Prostate gland (tissue), 2 donors: Measurements from ENCODE around the gene SHROOM3. TPM values are rescaled to one million over a fixed set of nuclear protein-coding genes. Genes with fewer than 3 reads are reported as not detected.
A peak's percentile ranks its signal among the peaks of the same experiment; 100 is the strongest.
"Not testable (repeated sequence)": the region's sequence is repeated elsewhere in the genome, so short reads cannot be mapped to it uniquely, and the experiment has no call there.

Source experiments
- DNase-seq: peaks from one replicate; pipeline ENCODE4 v3.0.0-alpha.2; 2019; ENCODE audit warnings: low spot score
- H3K27ac ChIP-seq, 2 donors: fragments of 200-600 bp; sonication (generic); 2 replicates each; pipeline ENCODE4 v1.5.1; 2017 to 2019
- H3K27me3 ChIP-seq: fragments of 200-600 bp; sonication (generic); replicated peaks from 2 replicates; pipeline ENCODE4 v1.5.1; 2019; ENCODE audit not compliant: insufficient read depth
- H3K36me3 ChIP-seq, 2 donors: fragments of 200-600 bp; sonication (generic); 1 replicate in 1 of 2; 2 replicates in 1 of 2; pipeline versions ENCODE4 v1.5.1 to v1.8.1; 2017 to 2019
- H3K4me1 ChIP-seq: fragments of 200-600 bp; sonication (generic); replicated peaks from 2 replicates; pipeline ENCODE4 v1.5.1; 2019
- H3K4me3 ChIP-seq, 2 donors: fragments of 200-600 bp; sonication (generic); 2 replicates each; pipeline ENCODE4 v1.5.1; 2017 to 2019
- H3K9me3 ChIP-seq: fragments of 200-600 bp; sonication (generic); 2 replicates; pipeline ENCODE4 v1.5.1; 2017
- CTCF ChIP-seq, 4 experiments: fragments of 200-600 bp in 2 of 4; fragments of 450-650 bp in 2 of 4; sonication (generic) in 2 of 4; IDR thresholded peaks; 1 replicate in 3 of 4; 2 replicates in 1 of 4; pipeline ENCODE4 v1.5.1; 2016 to 2019; ENCODE audit warnings: antibody characterized with exemption in 4 of 4, mild to moderate bottlenecking in 2 of 4, moderate library complexity in 2 of 4
- POLR2A ChIP-seq: fragments of 450-650 bp; IDR thresholded peaks from one replicate; pipeline ENCODE4 v1.6.1; 2016; ENCODE audit warnings: antibody characterized with exemption, mild to moderate bottlenecking
- POLR2AphosphoS5 ChIP-seq: sonication (generic); formaldehyde crosslinking; IDR thresholded peaks from one replicate; pipeline ENCODE4 v1.6.1; 2017; ENCODE audit warnings: antibody characterized with exemption
- WGBS: methylation state at CpG from one replicate; pipeline ENCODE4 v1.1.5; 2018; 5-methylcytosine and 5-hydroxymethylcytosine counted together
- intact Hi-C: fragments of 100-400 bp; cut with DNase I; formaldehyde crosslinking; loops from one replicate; pipeline ENCODE4 v1.14.2; 2022
- total RNA-seq, 2 donors: library from RNA; depleted of rRNA; stranded (reverse); fragments of >200 nt; gene quantifications; one replicate each; pipeline ENCODE4 v1.1.0, GENCODE V29; 2016

The SHROOM3 gene
- total RNA-seq, 2 donors from 2014 or later = 107 to 137 TPM

DNA sequence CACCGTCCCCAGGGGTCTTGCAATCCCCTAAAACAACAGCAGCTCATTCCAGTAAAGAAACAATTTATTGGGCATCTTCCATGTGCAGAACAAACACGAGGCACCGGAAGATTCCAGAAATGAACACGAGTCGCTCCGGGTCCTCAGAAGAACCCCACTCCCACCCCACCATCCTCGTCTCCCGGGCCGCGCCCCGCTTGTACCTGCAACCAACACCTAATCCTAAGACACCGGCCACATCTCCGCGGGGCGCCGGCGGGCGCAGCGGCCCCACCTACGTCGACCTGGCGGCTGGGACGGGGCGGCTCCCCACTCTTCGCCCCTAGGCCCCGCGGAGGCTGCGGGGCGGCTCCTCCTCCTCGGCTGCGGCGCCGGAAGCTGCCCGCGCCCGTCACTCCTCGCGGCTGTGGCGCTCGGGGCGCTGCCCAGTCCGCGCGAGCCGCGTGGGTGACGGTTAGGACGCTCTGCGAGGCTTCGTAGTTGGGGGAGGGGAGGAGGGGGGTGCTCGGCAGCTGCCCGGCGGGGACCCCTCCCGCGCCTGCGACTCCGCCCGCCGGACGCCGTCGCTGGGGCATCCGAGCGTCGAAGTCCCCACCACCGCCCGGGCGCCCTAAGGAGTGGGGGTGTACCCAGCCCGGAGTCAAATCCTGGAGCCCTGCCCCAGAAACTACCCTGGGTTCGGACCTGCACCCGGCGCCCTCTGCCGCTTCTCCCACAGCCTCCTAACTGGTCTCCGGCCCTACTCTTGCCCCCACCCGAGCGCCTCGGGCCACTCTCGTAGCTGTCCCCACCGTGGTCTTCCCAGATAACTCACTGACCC is 14.1 kb upstream of the SHROOM3 start, which contains the start of gene CCDC158:
CCDC158 (minus strand) TSS at position 380 of the 820 bp plus-strand sequence. CDS start 17,934 bp downstream, outside the sequence.
- H3K27ac ChIP-seq = peak within 1 kb of the TSS in 1 of 2 donors; percentile 23

DNA sequence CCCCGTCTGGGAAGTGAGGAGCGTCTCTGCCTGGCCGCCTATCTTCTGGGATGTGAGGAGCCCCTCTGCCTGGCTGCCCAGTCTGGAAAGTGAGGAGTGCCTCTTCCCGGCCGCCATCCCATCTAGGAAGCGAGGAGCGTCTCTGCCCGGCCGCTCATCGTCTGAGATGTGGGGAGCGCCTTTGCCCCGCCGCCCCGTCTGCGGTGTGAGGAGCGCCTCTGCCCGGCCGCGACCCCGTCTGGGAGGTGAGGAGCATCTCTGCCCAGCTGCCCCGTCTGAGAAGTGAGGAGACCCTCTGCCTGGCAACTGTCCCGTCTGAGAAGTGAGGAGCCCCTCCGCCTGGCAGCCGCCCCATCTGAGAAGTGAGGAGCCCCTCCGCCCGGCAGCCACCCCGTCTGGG is 11.9 kb upstream of the SHROOM3 start:
- not testable (repeated sequence) for H3K27ac ChIP-seq, H3K4me3 ChIP-seq, H3K9me3 ChIP-seq, DNase-seq, H3K36me3 ChIP-seq, H3K4me1 ChIP-seq, H3K27me3 ChIP-seq
- 94% methylated on average over 24 of the region's 27 CpGs for WGBS
- intact Hi-C loops = loop anchor here (5.0 kb wide), 1 partner anchor 246 kb away; no protein-coding TSS in a partner anchor

More for the DNA sequence above, 14.1 kb upstream of the SHROOM3 start, which contains the start of gene CCDC158:
- 5% methylated on average over 60 of the region's 79 CpGs for WGBS
- no peak for DNase-seq
- Histone ChIP-seq H3K27me3 (no peaks in the 10 kb centered on the region), H3K4me3 (peak within 1 kb of the TSS; percentile 39 to 47), H3K9me3 (no peaks in the 10 kb centered on the region), H3K36me3 (no peaks in the 10 kb centered on the region), H3K4me1 (no peaks in the 10 kb centered on the region)
- TF ChIP-seq POLR2AphosphoS5 (no peak), POLR2A (no peak), CTCF (IDR thresholded peaks at IDR 0.05) (no peak)
- intact Hi-C loops = loop anchor here (5.0 kb wide), 1 partner anchor 244 kb away; no protein-coding TSS in a partner anchor

- Histone ChIP-seq H3K4me3 (no peak overlapping the region), H3K36me3 (no peaks in the 10 kb centered on the region), H3K27me3 (no peaks in the 10 kb centered on the region), H3K27ac (no peak overlapping the region), H3K4me1 (no peaks in the 10 kb centered on the region), H3K9me3 (no peaks in the 10 kb centered on the region)
- DNase-seq = no peak
- intact Hi-C loops = no loop called here
- WGBS = 33% methylated on average over 2 of the region's 2 CpGs
- TF ChIP-seq POLR2AphosphoS5 = no peak
- no peak for TF ChIP-seq POLR2A
- peak in 1 of 4 experiments; percentile 26 for TF ChIP-seq CTCF (IDR thresholded peaks at IDR 0.05)
These were observed 8.8 kb upstream of the SHROOM3 start for GRCh38 chr4:76426272-76426671.

- Histone ChIP-seq H3K27ac (no peak overlapping the region), H3K36me3 (no peaks in the 10 kb centered on the region), H3K4me1 (no peaks in the 10 kb centered on the region), H3K4me3 (no peak overlapping the region), H3K9me3 (no peaks in the 10 kb centered on the region), H3K27me3 (no peaks in the 10 kb centered on the region)
- DNase-seq = no peak
- 98% methylated on average over 1 of the region's 1 CpG for WGBS
- TF ChIP-seq POLR2AphosphoS5 (no peak), POLR2A (no peak), CTCF (IDR thresholded peaks at IDR 0.05) (no peak)
- intact Hi-C loops = loop anchor here (2.0 to 10.0 kb wide), 3 partner anchors 75 to 775 kb away; no protein-coding TSS in a partner anchor
These were observed 5.4 kb upstream of the SHROOM3 start for GRCh38 chr4:76429636-76430035.

DNA sequence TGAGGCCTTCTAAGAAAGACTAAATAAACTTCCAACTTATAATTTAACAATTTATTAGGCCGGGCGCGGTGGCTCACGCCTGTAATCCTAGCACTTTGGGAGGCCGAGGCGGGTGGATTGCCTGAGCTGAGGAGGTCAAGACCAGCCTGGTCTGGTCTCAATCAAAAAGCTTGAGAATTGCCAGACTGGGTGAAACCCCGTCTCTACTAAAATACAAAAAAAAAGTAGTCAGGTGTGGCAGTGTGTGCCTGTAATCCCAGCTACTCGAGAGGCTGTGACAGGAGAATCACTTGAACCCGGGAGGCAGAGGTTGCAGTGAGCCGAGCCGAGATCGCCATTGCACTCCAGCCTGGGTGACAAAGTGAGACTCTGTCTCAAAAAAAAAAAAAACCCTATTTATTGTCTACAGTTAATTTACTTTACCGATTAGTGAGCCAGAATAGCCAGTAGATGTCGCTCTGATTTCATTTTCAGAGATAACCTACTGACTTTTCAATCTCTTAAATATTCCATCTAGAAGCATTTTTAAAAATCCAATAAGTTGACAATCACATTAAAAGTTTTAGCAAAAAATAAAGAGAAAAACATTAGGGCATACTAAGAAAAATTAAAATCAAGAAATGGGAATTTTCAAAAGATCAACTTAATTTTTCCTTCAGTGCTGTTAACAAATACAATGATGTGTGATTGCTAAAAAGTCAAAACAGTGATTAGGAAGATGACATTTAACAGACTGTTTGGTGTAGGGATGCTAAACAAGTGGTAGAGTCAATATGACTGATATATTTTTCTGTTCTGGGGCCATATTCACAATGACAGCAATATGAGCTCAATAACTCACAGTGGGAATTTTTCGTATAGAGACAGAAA is 4.3 kb upstream of the SHROOM3 start:
- WGBS = 38% methylated on average over 15 of the region's 15 CpGs
- intact Hi-C loops = loop anchor here (2.0 to 10.0 kb wide), 3 partner anchors 74 to 774 kb away; no protein-coding TSS in a partner anchor
- Histone ChIP-seq H3K4me3 (no peak overlapping the region), H3K27ac (no peak overlapping the region), H3K36me3 (no peaks in the 10 kb centered on the region), H3K27me3 (no peaks in the 10 kb centered on the region), H3K4me1 (no peaks in the 10 kb centered on the region), H3K9me3 (no peaks in the 10 kb centered on the region)
- TF ChIP-seq POLR2AphosphoS5 (no peak), POLR2A (no peak), CTCF (IDR thresholded peaks at IDR 0.05) (peak in 3 of 4 experiments; percentile 62 to 70 (median 67))
- peak; percentile 10 for DNase-seq
